ENCODE data around the gene OCA2.

OCA2 gene

GRCh38 chr15:27865926-27866325 is 233.2 kb downstream of the OCA2 start:
- in situ Hi-C loops (cut with HindIII; ENCODE audit: low sequenced_read_pairs): no loop called here
- DNase-seq (ENCODE audit: low read depth, low spot score): no peak
- H3K4me3 ChIP-seq (ENCODE audit: low read depth, low read length): no peak overlapping the region
- TF ChIP-seq CTCF (IDR thresholded peaks at IDR 0.05; ENCODE audit: low read depth, low read length): no peak

- DNase-seq (ENCODE audit: low read depth, low spot score): no peak
- in situ Hi-C loops (cut with HindIII; ENCODE audit: low sequenced_read_pairs): no loop called here
Observed at GRCh38 chr15:27865323-27865922, 233.7 kb downstream of the OCA2 start.

GRCh38 chr15:27864719-27865118 is 234.4 kb downstream of the OCA2 start:
- DNase-seq (ENCODE audit: low read depth, low spot score): no peak
- TF ChIP-seq CTCF (IDR thresholded peaks at IDR 0.05; ENCODE audit: low read depth, low read length): no peak
- in situ Hi-C loops (cut with HindIII; ENCODE audit: low sequenced_read_pairs): no loop called here
- H3K4me3 ChIP-seq (ENCODE audit: low read depth, low read length): no peak overlapping the region

More at GRCh38 chr15:27865323-27865922, 233.7 kb downstream of the OCA2 start:
- H3K4me3 ChIP-seq (ENCODE audit: low read depth, low read length): no peak overlapping the region
- no peak for TF ChIP-seq CTCF (IDR thresholded peaks at IDR 0.05; ENCODE audit: low read depth, low read length)

GRCh38 chr15:27864086-27864485 is 235.0 kb downstream of the OCA2 start:
- H3K4me3 ChIP-seq (ENCODE audit: low read depth, low read length): no peak overlapping the region
- in situ Hi-C loops (cut with HindIII; ENCODE audit: low sequenced_read_pairs): no loop called here
- no peak for TF ChIP-seq CTCF (IDR thresholded peaks at IDR 0.05; ENCODE audit: low read depth, low read length)
- DNase-seq (ENCODE audit: low read depth, low spot score): no peak

GRCh38 chr15:27863000-27863399 is 236.1 kb downstream of the OCA2 start:
- no peak overlapping the region for H3K4me3 ChIP-seq (ENCODE audit: low read depth, low read length)
- no peak for DNase-seq (ENCODE audit: low read depth, low spot score)
- no peak for TF ChIP-seq CTCF (IDR thresholded peaks at IDR 0.05; ENCODE audit: low read depth, low read length)
- in situ Hi-C loops (cut with HindIII; ENCODE audit: low sequenced_read_pairs): no loop called here

GRCh38 chr15:27861171-27861570 is 237.9 kb downstream of the OCA2 start:
- no peak overlapping the region for H3K4me3 ChIP-seq (ENCODE audit: low read depth, low read length)
- in situ Hi-C loops (cut with HindIII; ENCODE audit: low sequenced_read_pairs): no loop called here
- DNase-seq (ENCODE audit: low read depth, low spot score): no peak
- no peak for TF ChIP-seq CTCF (IDR thresholded peaks at IDR 0.05; ENCODE audit: low read depth, low read length)
